SK-N-SH treated with all-trans-retinoic acid at 6 μM for 48 hours (cell line): ENCODE results near the gene FMO4.
"Not testable (repeated sequence)": the region's sequence is repeated elsewhere in the genome, so short reads cannot be mapped to it uniquely, and the experiment has no call there.

Source experiments
- ARNTL ChIP-seq: fragments of 450-650 bp; formaldehyde crosslinking; IDR thresholded peaks from 2 replicates; pipeline ENCODE4 v1.5.0; 2020; ENCODE audit warnings: low read depth, mild to moderate bottlenecking, moderate library complexity, borderline replicate concordance
- CREB5 ChIP-seq: fragments of 250-450 bp; sonication (Bioruptor Pico); IDR thresholded peaks from 2 replicates; pipeline ENCODE4 v1.5.1; 2020; ENCODE audit warnings: low read depth, mild to moderate bottlenecking, moderate library complexity
- PATZ1 ChIP-seq: fragments of 250-450 bp; sonication (Bioruptor Pico); IDR thresholded peaks from 2 replicates; pipeline ENCODE4 v1.8.0; 2020; ENCODE audit warnings: mild to moderate bottlenecking, moderate library complexity, borderline replicate concordance
- POU6F1 ChIP-seq: fragments of 250-450 bp; sonication (Bioruptor Pico); IDR thresholded peaks from 2 replicates; pipeline ENCODE4 v1.8.0; 2021; ENCODE audit warnings: low read depth, mild to moderate bottlenecking, moderate library complexity, borderline replicate concordance
- SNAI2 ChIP-seq: fragments of 250-450 bp; sonication (Bioruptor Pico); IDR thresholded peaks from 2 replicates; pipeline ENCODE4 v1.5.0; 2020; ENCODE audit warnings: mild to moderate bottlenecking, moderate library complexity
- ZFP3 ChIP-seq: fragments of 250-450 bp; sonication (Bioruptor Pico); IDR thresholded peaks from 2 replicates; pipeline ENCODE4 v1.5.0; 2020; ENCODE audit warnings: mild to moderate bottlenecking, moderate library complexity

DNA sequence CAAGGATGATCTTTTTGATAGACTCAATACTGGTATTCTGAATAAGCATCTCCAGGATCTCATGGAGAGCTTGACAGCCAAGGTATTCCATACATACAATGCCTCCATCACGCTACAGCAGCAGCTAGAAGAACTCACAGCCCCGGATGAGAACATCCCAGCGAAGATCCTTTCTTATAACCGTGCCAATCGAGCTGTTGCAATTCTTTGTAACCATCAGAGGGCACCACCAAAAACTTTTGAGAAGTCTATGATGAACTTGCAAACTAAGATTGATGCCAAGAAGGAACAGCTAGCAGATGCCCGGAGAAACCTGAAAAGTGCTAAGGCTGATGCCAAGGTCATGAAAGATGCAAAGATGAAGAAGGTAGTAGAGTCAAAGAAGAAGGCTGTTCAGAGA, 25.4 kb downstream of the FMO4 start:
- TF ChIP-seq ZFP3, SNAI2, CREB5, ARNTL, POU6F1, PATZ1 (CRISPR knock-in tag): not testable (repeated sequence)
